CD4-positive, alpha-beta T cell treated with Interleukin-10 for 1 hour (primary cell): ENCODE data around the gene ABCG1.

ENCODE experiments used
- DNase-seq: peaks from one replicate; pipeline ENCODE4 v3.0.0-alpha.2; 2020

The ABCG1 gene

GRCh38 chr21:42308914-42309752 lies 90.2 kb downstream of the ABCG1 start:
- DNase-seq, result no peak

GRCh38 chr21:42309753-42310213 lies 90.8 kb downstream of the ABCG1 start:
- peak; percentile 67 for DNase-seq

GRCh38 chr21:42310411-42311001 lies 91.6 kb downstream of the ABCG1 start:
- no peak for DNase-seq

GRCh38 chr21:42311160-42311559 lies 92.2 kb downstream of the ABCG1 start:
- DNase-seq, result no peak

- DNase-seq, result no peak
These were observed 93.1 kb downstream of the ABCG1 start for GRCh38 chr21:42311816-42312625.

DNA sequence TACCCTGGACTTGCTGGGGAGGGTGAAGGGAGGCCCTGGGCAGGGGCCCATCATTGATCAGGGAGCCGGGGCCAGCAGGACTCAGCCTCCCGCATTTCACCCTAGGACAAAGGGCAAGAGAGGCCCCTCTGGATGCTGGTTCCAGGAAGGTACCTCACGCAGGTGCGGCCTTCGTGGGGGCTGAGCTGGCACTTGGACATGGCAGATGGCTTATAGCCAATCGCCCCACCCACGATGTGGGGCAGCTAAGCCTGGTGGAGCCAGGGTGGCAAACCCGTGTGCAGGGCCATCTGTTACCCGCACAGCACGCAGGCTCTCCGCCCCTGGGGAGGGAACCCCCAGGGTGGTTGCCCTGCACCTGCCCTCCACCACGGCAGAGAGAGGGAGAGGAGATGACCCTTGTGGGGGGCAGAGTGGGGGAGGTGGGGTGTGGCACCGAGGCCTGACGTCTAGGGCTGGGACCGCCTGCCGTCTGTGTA lies 93.7 kb downstream of the ABCG1 start:
- DNase-seq, result no peak

- no peak for DNase-seq
These were observed 94.6 kb downstream of the ABCG1 start for GRCh38 chr21:42313501-42313969.

GRCh38 chr21:42314616-42315295 lies 95.8 kb downstream of the ABCG1 start:
- no peak for DNase-seq

GRCh38 chr21:42315296-42315891 lies 96.5 kb downstream of the ABCG1 start, which contains the start of gene TFF3:
TSS of gene TFF3 (minus strand) at chr21:42315409. CDS start at chr21:42315374, 35 bp downstream.
- no peak for DNase-seq

DNA sequence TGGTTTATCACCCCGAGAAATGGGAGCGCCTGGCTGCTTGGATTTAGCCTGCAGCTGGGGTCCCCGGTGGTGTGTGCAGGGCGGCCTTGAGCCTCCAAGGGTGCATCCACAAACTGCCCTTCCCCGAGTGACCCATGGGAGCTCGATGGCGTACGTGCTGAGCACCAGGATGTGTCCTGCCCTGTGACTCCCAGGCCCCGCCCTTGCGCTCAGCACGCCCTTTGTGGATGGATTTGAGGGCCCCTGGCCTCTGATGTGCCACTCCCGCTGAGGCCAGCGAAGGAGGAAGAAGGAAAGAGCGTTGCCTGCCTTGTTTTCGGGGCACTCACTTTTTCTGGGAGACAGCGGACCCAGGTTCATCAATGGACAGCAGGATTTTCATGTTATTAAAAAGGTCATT lies 98.0 kb downstream of the ABCG1 start:
- no peak for DNase-seq

DNA sequence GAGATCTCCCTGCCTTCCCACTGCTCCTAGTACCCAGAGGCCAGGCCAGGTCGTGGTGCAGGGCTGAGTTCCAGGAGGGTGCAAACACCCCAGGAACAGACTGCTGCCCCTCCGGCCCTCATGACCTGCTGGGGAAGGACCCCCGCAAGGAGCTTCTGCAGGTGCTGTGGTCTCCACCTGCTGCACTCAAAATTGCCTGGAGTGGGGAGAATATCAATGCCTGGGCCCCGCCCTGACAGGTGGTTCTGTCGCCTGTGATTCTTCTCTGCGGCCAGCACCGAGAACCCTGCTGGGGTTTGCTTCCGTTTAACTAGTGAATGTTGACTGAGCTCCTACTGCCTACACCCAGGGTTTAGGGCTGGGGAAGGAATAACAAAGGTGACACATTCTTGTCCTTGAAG lies 98.4 kb downstream of the ABCG1 start:
- no peak for DNase-seq

DNA sequence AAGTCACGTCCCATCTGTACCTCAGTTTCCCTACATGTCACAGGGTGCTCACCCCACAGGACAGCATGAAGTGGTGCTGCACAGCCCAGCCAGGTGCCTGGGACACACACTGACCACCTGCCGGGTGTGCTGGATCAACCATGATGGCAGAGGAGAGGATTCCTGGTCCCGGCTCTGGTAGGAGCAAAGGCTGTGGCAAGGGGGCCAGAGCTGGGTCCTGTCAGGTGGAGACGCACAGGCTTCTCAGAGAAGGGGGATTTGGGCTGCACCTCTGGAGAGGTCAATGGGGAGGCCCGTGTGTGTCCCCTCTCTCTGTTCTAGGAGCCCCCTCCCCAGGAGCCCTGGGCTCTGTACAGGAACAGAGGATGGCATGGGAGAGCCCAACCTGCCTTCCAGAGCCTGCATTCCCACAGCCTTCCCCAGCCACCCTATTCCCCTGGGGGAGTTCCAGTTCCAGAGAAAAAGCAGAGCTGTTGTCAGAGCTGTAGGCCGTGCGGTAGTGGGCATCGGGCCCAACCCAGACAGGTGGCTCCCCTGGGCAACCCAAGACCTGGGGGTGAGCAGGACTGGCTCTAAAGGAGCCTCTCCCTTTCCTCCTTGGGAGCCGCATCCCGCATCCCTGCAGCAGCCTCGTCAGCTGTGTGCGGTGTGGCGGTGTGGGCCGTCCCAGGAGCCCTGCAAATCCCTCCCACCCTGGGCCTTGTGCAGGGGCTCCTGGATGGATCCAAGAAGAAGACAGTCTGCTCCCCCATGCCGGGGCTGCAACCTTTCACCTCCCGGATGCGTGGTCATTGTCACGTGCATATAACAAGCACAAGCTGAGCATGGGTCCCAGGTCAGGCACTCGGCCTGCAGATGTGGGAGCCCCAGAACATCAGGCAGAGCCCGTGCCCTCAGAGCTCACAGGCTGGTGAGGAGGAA lies 99.1 kb downstream of the ABCG1 start:
- no peak for DNase-seq

- DNase-seq, result no peak
These were observed 100.4 kb downstream of the ABCG1 start for GRCh38 chr21:42319376-42319775.

DNA sequence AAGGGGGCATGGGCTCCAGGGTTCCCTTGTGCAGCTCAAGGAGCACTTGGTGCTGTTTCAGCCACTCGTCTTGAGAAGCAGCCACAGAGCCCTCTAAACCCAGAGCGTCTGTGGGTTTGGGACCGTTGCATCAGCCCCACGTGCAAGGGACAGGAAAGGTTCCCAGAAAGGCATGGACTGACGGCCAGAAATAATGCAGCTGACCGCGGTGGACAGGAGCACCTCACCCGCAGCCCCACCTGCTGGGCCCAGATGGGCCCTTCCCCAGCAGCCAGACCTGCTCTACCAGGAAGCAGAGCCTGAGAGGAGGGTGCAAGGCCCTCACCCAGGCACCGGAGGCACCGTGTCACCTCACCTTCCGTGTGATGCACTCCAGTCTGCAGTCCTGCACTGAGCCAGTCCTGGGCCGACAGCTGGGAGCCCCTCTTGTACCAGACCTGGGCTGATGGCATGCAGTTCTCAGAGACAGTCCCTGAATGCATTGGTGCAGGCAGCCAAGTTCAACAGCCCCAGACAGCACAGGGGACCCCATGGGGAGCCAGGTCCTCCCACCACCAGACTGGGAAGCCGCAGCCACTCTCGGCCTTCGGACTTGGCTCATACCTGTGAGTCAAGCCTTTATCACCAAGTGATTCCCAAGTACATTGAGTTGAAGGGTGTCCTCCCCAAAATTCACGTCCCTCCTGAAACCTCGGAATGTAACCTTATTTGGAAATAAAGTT lies 101.1 kb downstream of the ABCG1 start:
- DNase-seq, result no peak

DNA sequence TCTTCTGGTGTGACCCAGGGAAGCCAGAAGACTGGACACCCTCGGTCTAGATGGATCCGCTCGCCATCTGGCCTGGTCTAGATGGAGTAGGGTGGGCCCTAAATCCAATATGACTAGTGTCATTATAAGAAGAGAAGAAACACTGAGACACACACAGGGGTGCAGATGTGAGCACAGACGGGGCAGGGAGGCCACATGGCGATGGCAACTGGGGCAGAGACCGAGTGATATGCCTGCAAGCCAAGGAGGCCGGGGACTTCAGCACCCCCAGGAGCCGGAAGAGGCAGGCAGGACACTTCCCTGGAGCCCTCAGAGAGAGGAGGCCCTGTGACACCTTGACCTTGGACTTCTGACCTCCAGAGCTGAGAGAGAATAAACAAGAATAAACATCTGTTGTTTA lies 101.9 kb downstream of the ABCG1 start:
- no peak for DNase-seq

DNA sequence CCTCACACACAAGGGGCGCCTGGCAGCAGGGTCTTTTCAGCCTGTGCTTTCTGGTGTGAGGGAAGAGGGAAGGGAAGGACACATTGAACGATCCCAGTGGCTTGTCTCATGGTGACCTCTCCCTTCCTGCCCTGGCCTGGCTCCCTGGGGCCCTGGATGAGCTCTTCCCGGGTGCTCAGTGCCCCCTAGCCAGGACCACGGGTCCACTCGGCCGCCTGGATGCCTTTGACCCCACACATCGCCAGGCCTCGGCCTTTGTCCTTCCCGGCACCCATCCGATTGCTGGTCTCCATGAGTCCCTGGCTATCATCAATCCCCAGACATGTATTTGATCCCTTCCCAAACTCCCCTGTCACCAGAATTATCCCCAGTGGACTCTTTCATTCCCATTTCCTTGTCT lies 102.3 kb downstream of the ABCG1 start:
- no peak for DNase-seq

DNA sequence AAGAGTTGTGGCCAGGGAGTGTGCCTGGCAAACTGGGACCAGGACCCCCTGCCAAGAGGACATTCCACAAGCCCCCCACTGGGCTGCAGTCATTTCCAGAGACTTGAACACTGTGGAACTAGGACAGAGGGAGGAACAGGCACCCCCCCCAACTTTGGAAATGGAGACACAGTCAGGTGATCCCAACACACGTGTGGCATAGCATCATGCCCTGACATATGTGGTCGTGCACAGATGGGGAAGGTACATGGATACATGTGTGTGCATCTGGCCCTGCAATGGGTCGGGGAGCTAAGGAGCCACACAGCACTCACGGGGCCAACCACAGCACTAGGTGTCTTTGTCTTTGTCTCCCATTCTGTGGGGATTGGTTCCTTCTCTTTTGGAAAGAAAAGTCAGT lies 102.9 kb downstream of the ABCG1 start:
- DNase-seq, result no peak

DNA sequence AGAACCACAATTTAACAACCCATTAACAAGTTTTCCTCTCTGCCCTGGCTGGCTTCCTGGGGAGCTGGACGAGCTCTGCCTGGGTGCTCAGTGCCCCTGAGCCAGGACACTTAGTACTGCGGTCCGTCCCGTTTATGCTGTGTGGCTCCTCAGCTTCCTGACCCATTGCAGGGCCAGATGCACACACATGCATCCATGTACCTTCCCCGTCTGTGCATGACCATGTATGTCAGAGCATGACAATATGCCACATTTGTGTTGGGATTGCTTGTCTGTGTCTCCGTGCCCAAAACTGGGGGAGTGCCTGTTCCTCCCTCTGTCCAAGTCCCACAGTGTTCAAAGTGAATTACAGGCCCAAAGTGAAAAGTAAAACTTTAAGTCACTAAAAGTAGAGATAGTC lies 106.0 kb downstream of the ABCG1 start:
- DNase-seq, result no peak

DNA sequence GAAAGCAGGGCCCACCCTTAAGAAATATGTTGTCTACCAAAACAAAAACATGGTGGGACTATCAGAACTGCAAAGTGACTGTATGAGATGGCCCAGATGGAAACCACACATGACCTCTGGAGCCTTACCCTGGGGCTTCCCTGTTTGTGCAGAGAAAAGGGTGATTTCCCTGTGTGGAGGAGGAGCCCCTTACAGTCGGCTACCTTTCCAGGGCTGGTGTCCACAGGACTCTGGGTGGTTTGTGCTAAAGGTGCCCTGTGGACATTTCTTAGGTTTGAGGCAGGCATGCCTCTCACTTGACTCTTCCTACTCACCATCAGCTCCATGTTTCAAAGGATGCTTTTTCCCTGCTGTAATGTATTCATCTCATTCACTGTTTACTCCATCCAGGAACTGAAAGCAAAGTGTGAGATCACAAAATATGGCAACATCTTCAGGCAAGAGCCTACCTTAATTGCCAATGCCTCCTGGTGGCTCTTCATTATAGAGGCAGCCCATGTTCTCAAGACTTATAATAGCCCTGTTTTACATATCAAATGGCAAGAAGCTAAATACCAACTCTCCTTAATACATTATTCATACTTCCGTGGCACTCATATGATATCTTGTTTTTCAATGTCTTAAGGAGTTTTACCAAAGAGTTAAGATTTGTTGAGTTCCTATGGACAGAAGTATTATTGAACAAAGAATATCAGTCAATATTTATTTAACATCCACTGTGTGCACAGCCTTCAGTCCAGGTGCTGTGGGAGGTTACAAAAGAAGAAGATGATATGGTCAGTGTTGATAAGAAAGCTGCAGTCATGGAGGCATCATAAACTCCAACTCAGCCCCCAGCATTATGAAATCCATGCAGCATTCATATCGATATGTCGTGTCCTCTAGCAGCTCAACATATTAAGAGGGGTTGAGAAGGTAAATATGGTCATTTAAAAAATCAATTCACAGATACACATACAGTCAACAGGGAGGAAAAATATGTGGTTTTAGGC lies 111.7 kb downstream of the ABCG1 start:
- DNase-seq, result no peak
